MM.1S (cell line): Measurements from ENCODE around the gene XPR1.
A peak's percentile ranks its signal among the peaks of the same experiment; 100 is the strongest.

Experiments used
- DNase-seq: peaks from one replicate; pipeline ENCODE4 v3.0.0-alpha.2; 2015
- H2AFZ ChIP-seq: fragments of 300-600 bp; sonication (generic); 2 replicates; pipeline ENCODE4 v1.6.0; 2016; ENCODE audit warnings: antibody characterized with exemption, low read length
- H3F3A ChIP-seq: fragments of 300-600 bp; sonication (generic); 2 replicates; pipeline ENCODE4 v1.6.1; 2016; ENCODE audit warnings: mild to moderate bottlenecking, antibody characterized with exemption, low read length, moderate library complexity, mixed read lengths; ENCODE audit not compliant: insufficient read depth
- H3K27ac ChIP-seq: fragments of 300-600 bp; sonication (generic); 2 replicates; pipeline ENCODE4 v1.5.1; 2016; ENCODE audit warnings: mild to moderate bottlenecking, low read length
- H3K27me3 ChIP-seq: fragments of 300-600 bp; sonication (generic); replicated peaks from 2 replicates; pipeline ENCODE4 v1.6.0; 2016; ENCODE audit warnings: low read length; ENCODE audit not compliant: insufficient read depth
- H3K36me3 ChIP-seq: fragments of 300-600 bp; sonication (generic); replicated peaks from 2 replicates; pipeline ENCODE4 v1.6.1; 2016; ENCODE audit warnings: mild to moderate bottlenecking, low read length, mixed read lengths; ENCODE audit not compliant: insufficient read depth
- H3K4me1 ChIP-seq: fragments of 300-600 bp; sonication (generic); 2 replicates; pipeline ENCODE4 v1.6.1; 2016; ENCODE audit warnings: low read length, mixed read lengths
- H3K4me2 ChIP-seq: fragments of 300-600 bp; sonication (generic); 2 replicates; pipeline ENCODE4 v1.6.0; 2016; ENCODE audit warnings: low read depth, low read length
- H3K4me3 ChIP-seq: fragments of 300-600 bp; sonication (generic); 2 replicates; pipeline ENCODE4 v1.5.1; 2016; ENCODE audit warnings: low read length, mixed read lengths
- H3K79me2 ChIP-seq: fragments of 300-600 bp; sonication (generic); 2 replicates; pipeline ENCODE4 v1.6.1; 2016; ENCODE audit warnings: mixed run types, low read length, mixed read lengths
- H3K9ac ChIP-seq: fragments of 300-600 bp; sonication (generic); 2 replicates; pipeline ENCODE4 v1.6.1; 2016; ENCODE audit warnings: low read length, mixed read lengths
- H3K9me2 ChIP-seq: fragments of 300-600 bp; sonication (generic); replicated peaks from 2 replicates; pipeline ENCODE4 v1.6.1; 2016; ENCODE audit warnings: mild to moderate bottlenecking, low read length, mixed read lengths; ENCODE audit not compliant: insufficient read depth
- H3K9me3 ChIP-seq: fragments of 300-600 bp; sonication (generic); replicated peaks from 2 replicates; pipeline ENCODE4 v1.6.1; 2016; ENCODE audit warnings: mild to moderate bottlenecking, low read length, mixed read lengths; ENCODE audit not compliant: insufficient read depth
- H4K20me1 ChIP-seq: fragments of 300-600 bp; sonication (generic); 2 replicates; pipeline ENCODE4 v1.6.1; 2016; ENCODE audit warnings: mild to moderate bottlenecking, low read length, moderate library complexity, mixed read lengths; ENCODE audit not compliant: insufficient read depth
- EZH2 ChIP-seq: fragments of 300-600 bp; sonication (generic); optimal IDR thresholded peaks from 2 replicates; pipeline ENCODE3; 2017; ENCODE audit warnings: low read depth, mild to moderate bottlenecking, antibody characterized with exemption, low read length, mixed read lengths
- EZH2phosphoT487 ChIP-seq: fragments of 300-600 bp; sonication (generic); IDR thresholded peaks from 2 replicates; pipeline ENCODE4 v1.6.1; 2018; ENCODE audit warnings: antibody characterized with exemption, low read length
- TF ChIP-seq, protein P1 (sequence below): fragments of 300-600 bp; sonication (generic); IDR thresholded peaks from 2 replicates; pipeline ENCODE4 v1.5.1; 2016; ENCODE audit warnings: antibody characterized with exemption, low read length, mixed read lengths

Gene XPR1

DNA sequence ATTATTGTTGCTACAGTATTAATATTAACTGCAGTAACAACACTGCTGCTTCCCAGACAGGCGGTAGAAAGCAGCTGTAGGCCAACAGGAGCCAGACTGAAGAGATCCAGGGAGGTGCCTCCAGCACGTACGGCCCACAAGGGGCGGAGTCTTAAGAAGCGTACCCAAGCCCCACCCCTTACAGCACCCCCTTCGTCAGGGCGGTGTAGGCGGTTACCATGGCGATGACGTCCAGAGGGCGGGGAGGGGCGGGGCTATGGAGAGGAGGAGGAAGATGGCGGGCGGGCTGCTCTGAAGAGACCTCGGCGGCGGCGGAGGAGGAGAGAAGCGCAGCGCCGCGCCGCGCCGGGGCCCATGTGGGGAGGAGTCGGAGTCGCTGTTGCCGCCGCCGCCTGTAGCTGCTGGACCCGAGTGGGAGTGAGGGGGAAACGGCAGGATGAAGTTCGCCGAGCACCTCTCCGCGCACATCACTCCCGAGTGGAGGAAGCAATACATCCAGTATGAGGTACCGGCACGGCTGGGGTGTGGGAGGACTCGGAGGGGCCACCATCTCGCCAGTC, at the start of gene XPR1:
Gene XPR1, plus strand, starts transcription at position 257 of the 560 bp plus-strand sequence. Its CDS starts 180 bp downstream, at position 437.
- no peaks in the 10 kb centered on the region for H3K9me2 ChIP-seq
- H3K27me3 ChIP-seq = no peaks in the 10 kb centered on the region
- peak within 1 kb of the TSS; percentile 80 for H3K9ac ChIP-seq
- H2AFZ ChIP-seq = peak within 1 kb of the TSS; percentile 93
- H4K20me1 ChIP-seq = no peaks in the 10 kb centered on the region
- peak within 1 kb of the TSS; percentile 63 for H3K4me2 ChIP-seq
- peaks cover 9% of the 10 kb centered on the region for H3K4me1 ChIP-seq
- no peaks in the 10 kb centered on the region for H3K36me3 ChIP-seq
- no peaks in the 10 kb centered on the region for H3K9me3 ChIP-seq
- H3K4me3 ChIP-seq = peak within 1 kb of the TSS; percentile 89
- H3F3A ChIP-seq = no peaks in the 10 kb centered on the region
- peak within 1 kb of the TSS; percentile 74 for H3K27ac ChIP-seq
- H3K79me2 ChIP-seq = peaks cover 41% of the 10 kb centered on the region
- peak; percentile 100 for DNase-seq
- no peak for TF ChIP-seq EZH2
- TF ChIP-seq, protein P1, sequence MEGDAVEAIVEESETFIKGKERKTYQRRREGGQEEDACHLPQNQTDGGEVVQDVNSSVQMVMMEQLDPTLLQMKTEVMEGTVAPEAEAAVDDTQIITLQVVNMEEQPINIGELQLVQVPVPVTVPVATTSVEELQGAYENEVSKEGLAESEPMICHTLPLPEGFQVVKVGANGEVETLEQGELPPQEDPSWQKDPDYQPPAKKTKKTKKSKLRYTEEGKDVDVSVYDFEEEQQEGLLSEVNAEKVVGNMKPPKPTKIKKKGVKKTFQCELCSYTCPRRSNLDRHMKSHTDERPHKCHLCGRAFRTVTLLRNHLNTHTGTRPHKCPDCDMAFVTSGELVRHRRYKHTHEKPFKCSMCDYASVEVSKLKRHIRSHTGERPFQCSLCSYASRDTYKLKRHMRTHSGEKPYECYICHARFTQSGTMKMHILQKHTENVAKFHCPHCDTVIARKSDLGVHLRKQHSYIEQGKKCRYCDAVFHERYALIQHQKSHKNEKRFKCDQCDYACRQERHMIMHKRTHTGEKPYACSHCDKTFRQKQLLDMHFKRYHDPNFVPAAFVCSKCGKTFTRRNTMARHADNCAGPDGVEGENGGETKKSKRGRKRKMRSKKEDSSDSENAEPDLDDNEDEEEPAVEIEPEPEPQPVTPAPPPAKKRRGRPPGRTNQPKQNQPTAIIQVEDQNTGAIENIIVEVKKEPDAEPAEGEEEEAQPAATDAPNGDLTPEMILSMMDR = peak; percentile 61

DNA sequence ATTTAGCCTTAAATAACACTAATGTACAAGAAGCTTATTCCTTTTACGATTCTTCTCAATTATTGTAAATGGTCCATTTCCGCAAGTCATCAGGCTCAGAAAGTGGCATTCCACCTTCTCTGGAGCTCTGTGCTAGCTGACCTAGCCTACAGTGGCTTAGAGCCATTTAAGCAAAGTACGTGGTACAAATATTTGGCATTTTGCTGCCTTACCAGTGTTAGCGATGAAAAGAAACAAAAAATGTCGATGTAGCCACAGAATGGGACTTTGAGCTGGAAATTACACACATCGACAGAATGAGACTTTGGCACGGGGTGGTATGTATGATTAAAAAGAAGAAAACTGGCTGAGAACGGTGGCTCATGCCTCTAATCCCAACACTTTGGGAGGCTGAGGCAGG, 47.0 kb upstream of the XPR1 start:
- Histone ChIP-seq H3F3A (no peaks in the 10 kb centered on the region), H3K79me2 (no peaks in the 10 kb centered on the region), H4K20me1 (no peaks in the 10 kb centered on the region), H3K9me3 (no peaks in the 10 kb centered on the region), H3K36me3 (no peaks in the 10 kb centered on the region), H3K4me2 (no peak overlapping the region), H2AFZ (no peak overlapping the region), H3K9me2 (no peaks in the 10 kb centered on the region), H3K27ac (no peak overlapping the region), H3K4me3 (no peak overlapping the region), H3K4me1 (no peaks in the 10 kb centered on the region), H3K27me3 (no peaks in the 10 kb centered on the region), H3K9ac (no peak overlapping the region)
- no peak for TF ChIP-seq EZH2phosphoT487
- TF ChIP-seq, protein P1 = no peak
- DNase-seq = no peak

DNA sequence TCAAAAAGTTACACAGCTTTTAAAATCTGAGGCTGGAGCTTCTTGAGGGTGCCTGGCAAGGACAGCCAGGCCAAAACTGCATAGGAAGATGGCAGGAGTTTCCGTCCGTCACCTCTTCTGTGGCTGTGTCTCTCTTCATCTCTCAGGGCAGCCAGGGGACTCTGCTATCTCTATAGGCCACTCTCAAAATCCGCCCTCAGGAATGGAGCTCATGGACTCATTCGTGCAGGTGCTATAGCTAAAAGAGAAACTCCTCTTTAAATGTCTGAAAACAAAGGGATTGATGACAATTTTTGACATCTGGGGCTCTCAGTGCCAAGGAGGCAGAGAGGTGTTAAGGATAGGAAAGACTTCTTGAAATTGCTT, 45.8 kb upstream of the XPR1 start:
- Histone ChIP-seq H2AFZ (no peak overlapping the region), H3K9ac (no peak overlapping the region), H3K4me3 (no peak overlapping the region), H3K9me3 (no peaks in the 10 kb centered on the region), H3K79me2 (no peaks in the 10 kb centered on the region), H3K4me2 (no peak overlapping the region), H3K27ac (no peak overlapping the region), H3K27me3 (no peaks in the 10 kb centered on the region), H3K4me1 (no peaks in the 10 kb centered on the region), H3K9me2 (no peaks in the 10 kb centered on the region), H3K36me3 (no peaks in the 10 kb centered on the region), H4K20me1 (no peaks in the 10 kb centered on the region), H3F3A (no peaks in the 10 kb centered on the region)
- no peak for DNase-seq
- TF ChIP-seq, protein P1 = no peak
- no peak for TF ChIP-seq EZH2
- TF ChIP-seq EZH2phosphoT487 = no peak
